Right cardiac atrium (tissue), 5 donors: ENCODE results near the gene BANP. TPM values are rescaled to one million over a fixed set of nuclear protein-coding genes. Genes with fewer than 3 reads are reported as not detected.
A peak's percentile ranks its signal among the peaks of the same experiment; 100 is the strongest.
"Not testable (repeated sequence)": the region's sequence is repeated elsewhere in the genome, so short reads cannot be mapped to it uniquely, and the experiment has no call there.

Experiments
- ATAC-seq, 2 donors: fragments of 200-7000 bp; cut with Tn5 transposase; one replicate each; pipeline versions ENCODE4 v1.8.0 to v1.9.1; 2020; ENCODE audit warnings: moderate library complexity in 2 of 2, mild to moderate bottlenecking in 1 of 2
- DNase-seq, 3 donors: peaks; one replicate each; pipeline ENCODE4 v3.0.0-alpha.2; 2020
- H3K27ac ChIP-seq: one replicate; pipeline ENCODE4 v1.5.1; 2013; ENCODE audit warnings: mild to moderate bottlenecking, low read length, control low read depth, moderate library complexity
- H3K27me3 ChIP-seq: one replicate; pipeline ENCODE4 v1.6.1; 2013; ENCODE audit not compliant: control insufficient read depth, insufficient read depth
- H3K4me1 ChIP-seq: one replicate; pipeline ENCODE4 v1.6.1; 2013; ENCODE audit warnings: low read length; ENCODE audit not compliant: control insufficient read depth, insufficient read depth
- H3K4me3 ChIP-seq: one replicate; pipeline ENCODE4 v1.5.1; 2013; ENCODE audit warnings: low read length, control low read depth
- H3K9me3 ChIP-seq: one replicate; pipeline ENCODE4 v1.6.1; 2013; ENCODE audit warnings: low read length; ENCODE audit not compliant: control insufficient read depth
- WGBS: extraction: QIAGEN DNeasy Blood & Tissue Kit; methylation state at CpG from one replicate; pipeline ENCODE4 v1.1.7; 2013; 5-methylcytosine and 5-hydroxymethylcytosine counted together
- intact Hi-C, 4 donors: fragments of 100-400 bp; cut with DNase I; formaldehyde crosslinking; loops; one replicate each; pipeline versions ENCODE4 v1.11.0 to v1.14.0; 2022 to 2023
- long read RNA-seq, 4 donors: library from polyadenylated mRNA; unstranded; transcript quantifications; one replicate each; pipeline ENCODE4 v2.0.0, GENCODE V29; 2020 to 2021
- polyA plus RNA-seq: library from polyadenylated mRNA; stranded (reverse); fragments of 200-250 nt; gene quantifications from one replicate; pipeline ENCODE4 v1.2.3, GENCODE V29; 2013
- total RNA-seq, 4 donors: library from RNA; stranded (reverse); fragmentation: NEBNext Ultra II Directional; extraction: Animal tissue kit (Norgen Biotek cat#: 25700); gene quantifications; one replicate each; pipeline ENCODE4 v1.2.1, GENCODE V29; 2021
- donor health status: healthy with polysubstance abuse.
- donor health status: DM: no; HTN: yes; CAD: no.
- donor health status: DM: no; HTN: no; CAD: no.
- donor health status: DM: no; HTN: yes; CAD: no; lungs with severe emphysema.
- donor health status: DM: yes; HTN: yes; CAD: no.

The BANP gene, protein sequence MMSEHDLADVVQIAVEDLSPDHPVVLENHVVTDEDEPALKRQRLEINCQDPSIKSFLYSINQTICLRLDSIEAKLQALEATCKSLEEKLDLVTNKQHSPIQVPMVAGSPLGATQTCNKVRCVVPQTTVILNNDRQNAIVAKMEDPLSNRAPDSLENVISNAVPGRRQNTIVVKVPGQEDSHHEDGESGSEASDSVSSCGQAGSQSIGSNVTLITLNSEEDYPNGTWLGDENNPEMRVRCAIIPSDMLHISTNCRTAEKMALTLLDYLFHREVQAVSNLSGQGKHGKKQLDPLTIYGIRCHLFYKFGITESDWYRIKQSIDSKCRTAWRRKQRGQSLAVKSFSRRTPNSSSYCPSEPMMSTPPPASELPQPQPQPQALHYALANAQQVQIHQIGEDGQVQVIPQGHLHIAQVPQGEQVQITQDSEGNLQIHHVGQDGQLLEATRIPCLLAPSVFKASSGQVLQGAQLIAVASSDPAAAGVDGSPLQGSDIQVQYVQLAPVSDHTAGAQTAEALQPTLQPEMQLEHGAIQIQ
- 10 to 100 TPM; 15.6 to 18.1 (median 17.4) TPM for total RNA-seq
- 9.0 TPM for polyA plus RNA-seq
- long read RNA-seq, donor 1, partial matches to known transcripts: 1 of 48 reads
- long read RNA-seq, donor 1, other reads (novel, unspliced or antisense): 38 of 48 reads
- long read RNA-seq, donor 2, partial matches to known transcripts: 1 of 19 reads
- long read RNA-seq, donor 2, other reads (novel, unspliced or antisense): 18 of 19 reads
- long read RNA-seq, donor 3, transcript BANP-202 (12 exons, 2,164 nt): major isoform, 5 of 75 reads
- long read RNA-seq, donor 3, partial matches to known transcripts: 5 of 75 reads
- long read RNA-seq, donor 3, other reads (novel, unspliced or antisense): 61 of 75 reads
- long read RNA-seq, donor 4, partial matches to known transcripts: 2 of 13 reads
- long read RNA-seq, donor 4, other reads (novel, unspliced or antisense): 8 of 13 reads

DNA sequence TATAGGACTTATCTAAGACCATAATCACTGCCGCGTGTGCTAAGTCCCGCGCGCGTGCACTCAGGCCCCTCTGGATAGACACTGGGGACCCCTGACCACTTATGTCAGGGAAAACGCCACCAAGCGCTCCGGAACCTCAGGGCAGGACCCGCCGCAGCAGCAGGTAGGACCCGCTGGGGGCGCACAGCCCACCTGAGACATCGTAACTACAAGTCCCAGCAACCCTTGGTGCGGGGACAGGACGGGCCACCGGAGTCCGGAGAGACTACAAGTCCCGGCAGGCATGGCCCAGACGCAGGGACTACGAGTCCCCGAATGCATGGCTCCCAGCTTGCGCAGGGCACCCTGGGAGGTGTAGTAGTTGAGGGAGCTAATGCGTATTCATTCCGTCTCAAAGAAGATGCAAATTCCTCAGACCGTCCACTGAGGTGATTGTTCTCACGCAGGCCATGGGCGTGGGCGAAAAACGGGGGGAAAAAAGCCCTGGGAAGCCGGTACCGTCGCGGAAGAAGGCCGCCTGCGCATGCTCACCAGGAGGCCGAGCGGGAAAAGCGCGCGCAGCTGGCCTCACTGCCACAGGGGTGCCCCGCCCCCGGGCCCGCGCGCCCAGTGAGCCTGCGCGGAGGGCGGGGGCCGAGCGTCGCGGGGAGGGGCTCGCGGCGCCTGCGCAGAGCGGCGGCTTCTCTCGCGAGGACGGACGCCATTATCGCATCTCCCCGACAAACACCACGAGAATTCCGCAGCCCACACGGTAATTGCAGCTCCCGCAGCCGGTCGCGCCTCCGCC lies at the start of gene BANP:
Gene BANP, plus strand, starts transcription at position 670 of the 787 bp plus-strand sequence. CDS start 23,682 bp downstream, outside the sequence.
- Histone ChIP-seq H3K4me1 (peaks cover 5% of the 10 kb centered on the region), H3K27me3 (no peaks in the 10 kb centered on the region), H3K9me3 (no peaks in the 10 kb centered on the region), H3K4me3 (peak within 1 kb of the TSS; percentile 95), H3K27ac (peak within 1 kb of the TSS; percentile 93)
- intact Hi-C loops: no loop called here
- ATAC-seq (peak; percentile 97 to 98), DNase-seq (peak; percentile 99)
- WGBS: under 1% methylated on average over 73 of the region's 73 CpGs

DNA sequence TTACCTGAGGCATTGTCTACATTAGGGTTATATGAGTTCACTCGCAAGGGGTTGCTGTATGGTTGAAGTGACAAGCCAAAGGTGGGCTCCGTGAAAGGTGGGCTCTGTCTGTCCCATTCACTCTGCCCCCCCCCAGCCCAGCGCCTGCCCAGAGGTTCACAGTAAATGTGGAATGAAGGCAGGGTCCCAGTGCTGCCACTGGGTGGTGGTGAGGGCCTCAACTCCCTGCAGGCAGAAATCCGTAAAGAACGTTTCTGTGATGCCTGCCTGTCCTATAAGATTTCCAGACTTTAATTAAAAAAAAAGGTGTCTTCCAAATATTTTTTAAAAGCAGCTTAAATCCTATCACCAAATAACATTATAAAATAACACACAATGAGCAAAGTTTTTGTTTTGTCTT lies 46.3 kb upstream of the BANP start:
- not testable (repeated sequence) for H3K4me3 ChIP-seq

GRCh38 chr16:87905521-87905920 lies 45.7 kb upstream of the BANP start:
- ATAC-seq, H3K4me3 ChIP-seq, H3K4me1 ChIP-seq, H3K27ac ChIP-seq, H3K27me3 ChIP-seq, H3K9me3 ChIP-seq: not testable (repeated sequence)
- WGBS: 90% methylated on average over 7 of the region's 7 CpGs
- DNase-seq: peak in 1 of 3 donors; percentile 24
- intact Hi-C loops: loop anchor here in 1 of 4 donors (10.0 kb wide), 1 partner anchor 131 kb away; no protein-coding TSS in a partner anchor

More for the DNA sequence above, 46.3 kb upstream of the BANP start:
- not testable (repeated sequence) for H3K27me3 ChIP-seq, H3K27ac ChIP-seq, H3K9me3 ChIP-seq, ATAC-seq, H3K4me1 ChIP-seq, DNase-seq
- intact Hi-C loops: loop anchor here in 1 of 4 donors (10.0 kb wide), 1 partner anchor 130 kb away; no protein-coding TSS in a partner anchor
- 73% methylated on average over 5 of the region's 5 CpGs for WGBS

DNA sequence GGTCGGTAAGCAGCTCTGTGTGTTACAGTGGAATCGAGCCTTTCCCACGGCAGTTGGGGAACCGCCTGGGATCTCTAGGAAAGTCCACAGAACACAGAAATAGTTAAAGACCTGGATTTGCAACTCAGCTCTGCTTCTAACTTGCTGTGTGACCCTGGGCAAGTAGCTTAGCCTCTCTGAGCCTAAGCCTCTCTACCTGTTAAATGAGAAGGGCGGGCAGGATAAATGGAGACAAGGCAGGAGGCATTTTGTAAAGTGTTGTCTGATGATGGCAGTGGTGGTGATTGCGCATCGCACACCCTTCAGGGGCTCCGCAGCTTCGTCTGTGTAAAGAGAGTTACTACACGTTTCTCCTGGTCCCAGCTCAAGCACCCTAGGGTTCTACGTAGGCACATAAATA lies 43.1 kb upstream of the BANP start:
- H3K4me3 ChIP-seq, H3K9me3 ChIP-seq, ATAC-seq, H3K27ac ChIP-seq, H3K27me3 ChIP-seq, DNase-seq, H3K4me1 ChIP-seq: not testable (repeated sequence)
- intact Hi-C loops: loop anchor here in 1 of 4 donors (10.0 kb wide), 1 partner anchor 133 kb away; no protein-coding TSS in a partner anchor
- 85% methylated on average over 11 of the region's 11 CpGs for WGBS

GRCh38 chr16:87909203-87909935 lies 41.9 kb upstream of the BANP start:
- not testable (repeated sequence) for H3K4me3 ChIP-seq, H3K4me1 ChIP-seq, H3K27ac ChIP-seq, H3K27me3 ChIP-seq, H3K9me3 ChIP-seq
- ATAC-seq (peak in 1 of 2 donors; percentile 48), DNase-seq (peak; percentile 68 to 89 (median 87))
- intact Hi-C loops: loop anchor here in 1 of 4 donors (10.0 kb wide), 1 partner anchor 135 kb away; no protein-coding TSS in a partner anchor
- 34% methylated on average over 36 of the region's 36 CpGs for WGBS

DNA sequence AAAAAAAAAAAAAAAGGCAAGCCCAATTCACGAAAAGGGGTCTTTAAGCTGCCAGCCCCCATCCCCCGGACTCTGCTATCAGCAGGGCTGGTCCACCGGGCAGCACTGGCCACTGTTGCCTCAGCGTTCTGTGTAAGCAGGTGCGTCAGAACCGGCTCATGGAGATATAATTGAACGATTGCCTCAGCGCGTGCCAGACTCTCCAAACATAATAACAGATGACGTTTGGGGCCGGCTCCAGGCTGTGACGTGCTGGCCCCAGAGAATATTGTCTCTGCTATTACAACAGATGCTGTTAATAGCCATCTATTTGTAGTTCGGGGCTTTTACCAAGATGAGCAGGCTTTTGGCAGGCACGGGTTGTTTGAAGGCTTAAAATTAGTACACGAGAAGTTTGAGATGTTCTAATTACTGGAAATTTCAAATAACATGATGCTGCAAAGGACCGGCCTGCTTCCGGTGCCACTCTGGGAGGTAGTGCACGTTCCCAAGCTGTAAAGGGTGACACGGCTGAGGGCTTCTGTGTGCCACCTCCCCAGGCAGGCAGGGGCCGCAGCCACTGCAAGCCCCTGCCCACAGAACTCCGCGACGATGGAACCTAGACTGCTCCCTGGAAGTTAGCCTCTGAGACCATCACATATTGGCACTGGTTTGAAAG lies 40.0 kb upstream of the BANP start:
- H3K9me3 ChIP-seq, H3K27me3 ChIP-seq, H3K4me3 ChIP-seq, intact Hi-C loops, H3K4me1 ChIP-seq, H3K27ac ChIP-seq: not testable (repeated sequence)
- ATAC-seq: peak; percentile 88 to 92
- DNase-seq: peak; percentile 84 to 87 (median 86)
- 36% methylated on average over 23 of the region's 23 CpGs for WGBS

DNA sequence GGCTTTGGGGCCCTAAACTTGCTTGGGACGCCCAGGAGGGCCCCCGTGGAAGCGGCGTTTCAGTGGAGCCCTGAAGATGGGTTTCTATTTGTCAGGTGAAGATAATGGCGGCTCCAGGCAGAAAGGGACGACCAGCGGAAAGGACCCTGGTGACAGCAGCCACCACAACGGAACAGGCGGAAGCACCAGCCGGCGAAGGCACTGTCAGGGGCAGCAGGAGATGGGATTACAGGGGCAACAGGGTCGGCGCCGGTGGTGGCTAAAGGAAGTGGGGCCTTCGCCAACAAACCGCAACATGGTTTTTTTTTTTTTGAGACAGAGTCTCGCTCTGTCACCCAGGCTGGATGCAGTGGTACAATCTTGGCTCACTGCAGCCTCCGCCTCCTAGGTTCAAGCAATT lies 38.5 kb upstream of the BANP start:
- H3K4me3 ChIP-seq, H3K4me1 ChIP-seq, ATAC-seq, H3K27me3 ChIP-seq, H3K9me3 ChIP-seq, intact Hi-C loops, H3K27ac ChIP-seq: not testable (repeated sequence)
- peak in 1 of 3 donors; percentile 9 for DNase-seq
- 79% methylated on average over 18 of the region's 18 CpGs for WGBS

DNA sequence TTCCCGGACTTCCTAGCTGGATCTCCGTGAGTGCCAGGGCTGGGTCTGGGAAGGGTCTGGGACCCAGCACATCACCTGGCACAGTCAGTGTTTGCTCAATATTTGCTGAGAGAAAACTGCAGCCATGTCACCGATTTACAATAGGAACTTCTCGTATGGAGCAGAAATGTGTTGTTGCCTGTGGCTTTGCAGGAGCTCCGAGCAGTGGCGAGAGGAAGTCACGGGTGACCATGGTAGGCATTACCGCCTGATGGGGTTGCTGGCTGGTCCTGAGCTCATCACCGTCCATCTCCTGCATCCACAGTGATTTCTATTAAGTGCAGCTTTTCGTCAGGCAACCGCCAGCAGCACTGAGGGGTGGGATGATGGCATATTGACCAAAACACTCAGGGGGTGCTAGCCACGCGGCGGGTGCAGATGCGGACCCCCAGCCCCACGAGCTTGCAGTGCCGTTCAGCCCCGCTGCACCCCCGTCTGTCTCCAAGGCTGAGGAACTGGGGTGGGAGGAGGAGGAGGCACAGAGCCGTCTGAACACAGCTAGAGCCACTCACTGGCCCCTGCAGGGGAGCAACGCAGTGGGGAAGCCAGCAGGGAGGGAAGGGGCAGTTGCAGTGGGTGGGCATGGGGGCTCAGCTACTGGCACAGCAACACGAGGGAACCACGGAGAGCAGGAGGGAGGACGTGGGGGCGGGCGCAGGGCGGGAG lies 37.1 kb upstream of the BANP start:
- ATAC-seq, H3K27ac ChIP-seq, H3K9me3 ChIP-seq, intact Hi-C loops, H3K4me1 ChIP-seq, H3K27me3 ChIP-seq, H3K4me3 ChIP-seq: not testable (repeated sequence)
- DNase-seq: peak in 1 of 3 donors; percentile 14
- 79% methylated on average over 27 of the region's 27 CpGs for WGBS

DNA sequence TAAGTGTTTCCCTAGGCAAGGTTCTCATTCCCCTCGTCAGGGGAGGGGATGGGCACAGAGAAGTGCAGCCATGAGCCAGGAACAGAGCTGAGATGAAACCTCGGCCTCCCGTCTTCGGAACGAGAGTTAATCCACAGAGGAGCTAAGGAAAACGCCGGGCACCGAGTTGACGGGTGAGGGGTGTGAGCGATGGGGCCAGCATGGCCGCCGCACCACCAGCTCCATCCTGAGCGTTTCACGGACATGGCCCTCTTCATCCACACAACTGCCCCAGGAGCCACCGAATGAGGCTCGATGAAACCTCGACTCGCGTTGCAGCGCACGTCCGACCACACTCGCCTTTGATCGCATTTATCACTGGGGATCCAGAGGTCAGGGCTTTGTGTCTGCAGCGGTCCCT lies 36.4 kb upstream of the BANP start:
- Histone ChIP-seq H3K27ac (no peak overlapping the region), H3K9me3 (no peaks in the 10 kb centered on the region), H3K4me3 (no peak overlapping the region), H3K27me3 (no peaks in the 10 kb centered on the region), H3K4me1 (peaks cover 4% of the 10 kb centered on the region)
- ATAC-seq: no peak
- peak in 2 of 3 donors; percentile 14 to 39 for DNase-seq
- intact Hi-C loops: no loop called here
- WGBS: 92% methylated on average over 25 of the region's 25 CpGs
